GM18511 (cell line): ENCODE data around the gene TMLHE.
"Not testable (repeated sequence)": the region's sequence is repeated elsewhere in the genome, so short reads cannot be mapped to it uniquely, and the experiment has no call there.

Source experiments
- ATAC-seq: cut with Tn5 transposase; IDR thresholded peaks from one replicate; pipeline ENCODE4 v1.9.1; 2021; ENCODE audit warnings: mild to moderate bottlenecking, moderate library complexity; ENCODE audit not compliant: unreplicated experiment

TMLHE gene

GRCh38 chrX:155612312-155613224 lies at the start of gene TMLHE, which contains the start of gene SPRY3:
TSS of gene TMLHE (minus strand) at chrX:155612952. CDS start at chrX:155545276, 67,676 bp downstream.
TSS of gene SPRY3 (plus strand) at chrX:155612586.
- peak; percentile 90 for ATAC-seq

- ATAC-seq, result no peak
Observed at GRCh38 chrX:155662282-155662681, 49.5 kb upstream of the TMLHE start.

- ATAC-seq, result no peak
Observed at GRCh38 chrX:155645180-155645579, 32.4 kb upstream of the TMLHE start.

- no peak for ATAC-seq
Observed at GRCh38 chrX:155643240-155643639, 30.5 kb upstream of the TMLHE start.

- not testable (repeated sequence) for ATAC-seq
Observed at GRCh38 chrX:155641371-155641770, 28.6 kb upstream of the TMLHE start.

GRCh38 chrX:155637714-155638113 lies 25.0 kb upstream of the TMLHE start:
- ATAC-seq, result no peak

- ATAC-seq, result not testable (repeated sequence)
Observed at GRCh38 chrX:155635019-155635418, 22.3 kb upstream of the TMLHE start.

- ATAC-seq, result peak; percentile 66
Observed at GRCh38 chrX:155632431-155633100, 19.8 kb upstream of the TMLHE start.

GRCh38 chrX:155620110-155620509 lies 7.4 kb upstream of the TMLHE start:
- not testable (repeated sequence) for ATAC-seq

GRCh38 chrX:155615938-155616337 lies 3.2 kb upstream of the TMLHE start:
- ATAC-seq, result no peak

GRCh38 chrX:155613927-155614559 lies 1.3 kb upstream of the TMLHE start:
- no peak for ATAC-seq

- ATAC-seq, result no peak
Observed at GRCh38 chrX:155611302-155611701, 1.4 kb downstream of the TMLHE start.

- no peak for ATAC-seq
Observed at GRCh38 chrX:155592981-155593380, 19.8 kb downstream of the TMLHE start.

GRCh38 chrX:155592331-155592730 lies 20.4 kb downstream of the TMLHE start:
- ATAC-seq, result no peak

GRCh38 chrX:155577682-155578081 lies 35.1 kb downstream of the TMLHE start:
- no peak for ATAC-seq

- ATAC-seq, result no peak
Observed at GRCh38 chrX:155563099-155563498, 49.7 kb downstream of the TMLHE start.

- no peak for ATAC-seq
Observed at GRCh38 chrX:155544881-155545280, 67.9 kb downstream of the TMLHE start.

- ATAC-seq, result no peak
Observed at GRCh38 chrX:155535866-155536265, 76.9 kb downstream of the TMLHE start.

GRCh38 chrX:155534800-155535199 lies 78.0 kb downstream of the TMLHE start:
- ATAC-seq, result no peak

- not testable (repeated sequence) for ATAC-seq
Observed at GRCh38 chrX:155527023-155527422, 85.7 kb downstream of the TMLHE start.

GRCh38 chrX:155514225-155514624 lies 98.5 kb downstream of the TMLHE start:
- ATAC-seq, result no peak
